ENCODE measurements around the gene DGKH. TPM values are rescaled to one million over a fixed set of nuclear protein-coding genes. Genes with fewer than 3 reads are reported as not detected.

DGKH gene
- total RNA-seq, 1 experiment from 2014 or later, result 9.3 TPM

- Histone ChIP-seq H2AFZ (no peak overlapping the region), H3K27me3 (ENCODE audit: insufficient read depth, low read depth) (no peaks in the 10 kb centered on the region), H4K20me1 (ENCODE audit: insufficient read depth) (no peaks in the 10 kb centered on the region), H3K4me2 (no peak overlapping the region), H3K9me3 (ENCODE audit: insufficient read depth, low read depth) (no peaks in the 10 kb centered on the region), H3K79me2 (ENCODE audit: low read depth) (no peaks in the 10 kb centered on the region), H3K9me2 (ENCODE audit: insufficient read depth) (no peaks in the 10 kb centered on the region), H3K27ac (no peak overlapping the region), H3K4me1 (replicated peaks; ENCODE audit: insufficient read depth) (no peaks in the 10 kb centered on the region), H3F3A (ENCODE audit: insufficient read depth, low read depth) (no peaks in the 10 kb centered on the region), H3K4me3 (no peak overlapping the region), H3K36me3 (ENCODE audit: low read depth) (no peaks in the 10 kb centered on the region)
- no peak for DNase-seq
- POLR2A ChIA-PET (ENCODE audit: unreplicated experiment), result no interaction called here
- no TSS peak for BruUV-seq (replicated peaks)
- intact Hi-C loops (cut with micrococcal nuclease; ENCODE audit: unreplicated experiment), result no loop called here
- CTCF ChIA-PET, result no interaction called here
- no peak for TF ChIP-seq CTCF (conservative IDR thresholded peaks at IDR 0.05)
- TF ChIP-seq EZH2 (IDR thresholded peaks at IDR 0.05; ENCODE audit: low read depth), result no peak
These were observed 190.7 kb downstream of the DGKH start for GRCh38 chr13:42239161-42239560.

GRCh38 chr13:42239644-42240043, 191.2 kb downstream of the DGKH start:
- no peak overlapping the region for H3K4me2 ChIP-seq
- CTCF ChIA-PET, result no interaction called here
- BruUV-seq (replicated peaks), result no TSS peak
- no peaks in the 10 kb centered on the region for H3K79me2 ChIP-seq (ENCODE audit: low read depth)
- no peaks in the 10 kb centered on the region for H4K20me1 ChIP-seq (ENCODE audit: insufficient read depth)
- H3K27ac ChIP-seq, result no peak overlapping the region
- TF ChIP-seq EZH2 (IDR thresholded peaks at IDR 0.05; ENCODE audit: low read depth) (no peak), CTCF (conservative IDR thresholded peaks at IDR 0.05) (no peak)
- no peak overlapping the region for H2AFZ ChIP-seq
- H3K36me3 ChIP-seq (ENCODE audit: low read depth), result no peaks in the 10 kb centered on the region
- no peak overlapping the region for H3K4me3 ChIP-seq
- no peak for DNase-seq
- no peaks in the 10 kb centered on the region for H3K27me3 ChIP-seq (ENCODE audit: insufficient read depth, low read depth)
- no peaks in the 10 kb centered on the region for H3F3A ChIP-seq (ENCODE audit: insufficient read depth, low read depth)
- no peaks in the 10 kb centered on the region for H3K9me3 ChIP-seq (ENCODE audit: insufficient read depth, low read depth)
- no peaks in the 10 kb centered on the region for H3K4me1 ChIP-seq (replicated peaks; ENCODE audit: insufficient read depth)
- no peaks in the 10 kb centered on the region for H3K9me2 ChIP-seq (ENCODE audit: insufficient read depth)
- intact Hi-C loops (cut with micrococcal nuclease; ENCODE audit: unreplicated experiment), result no loop called here
- POLR2A ChIA-PET (ENCODE audit: unreplicated experiment), result no interaction called here

DNA sequence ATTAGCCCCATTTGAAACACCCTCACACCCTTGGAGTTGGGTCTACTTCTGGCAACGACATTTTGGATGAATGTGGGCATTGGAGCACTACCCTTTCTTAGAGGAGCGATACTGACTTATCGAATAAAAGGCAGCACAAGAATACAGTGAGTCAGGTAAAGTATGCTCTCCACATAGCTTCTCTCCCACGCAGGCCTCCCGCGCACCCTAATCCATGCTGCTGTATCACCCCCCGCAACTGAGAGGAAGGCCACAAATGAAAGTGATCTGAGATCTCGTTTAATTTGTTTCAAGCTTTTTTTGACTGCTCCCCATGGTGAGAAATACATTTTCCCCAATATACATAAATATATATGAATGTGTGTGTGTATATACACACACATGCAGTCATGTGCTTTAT, 198.1 kb downstream of the DGKH start:
- H3K27ac ChIP-seq, result no peak overlapping the region
- no peaks in the 10 kb centered on the region for H3K27me3 ChIP-seq (ENCODE audit: insufficient read depth, low read depth)
- no peak for DNase-seq
- BruUV-seq (replicated peaks), result no TSS peak
- H3K9me2 ChIP-seq (ENCODE audit: insufficient read depth), result no peaks in the 10 kb centered on the region
- H3F3A ChIP-seq (ENCODE audit: insufficient read depth, low read depth), result no peaks in the 10 kb centered on the region
- no peaks in the 10 kb centered on the region for H4K20me1 ChIP-seq (ENCODE audit: insufficient read depth)
- ChIA-PET POLR2A (ENCODE audit: unreplicated experiment) (no interaction called here), CTCF (no interaction called here)
- H3K79me2 ChIP-seq (ENCODE audit: low read depth), result no peaks in the 10 kb centered on the region
- no peaks in the 10 kb centered on the region for H3K36me3 ChIP-seq (ENCODE audit: low read depth)
- no peaks in the 10 kb centered on the region for H3K4me1 ChIP-seq (replicated peaks; ENCODE audit: insufficient read depth)
- no peak overlapping the region for H3K4me3 ChIP-seq
- intact Hi-C loops (cut with micrococcal nuclease; ENCODE audit: unreplicated experiment), result no loop called here
- no peaks in the 10 kb centered on the region for H3K9me3 ChIP-seq (ENCODE audit: insufficient read depth, low read depth)
- no peak overlapping the region for H3K4me2 ChIP-seq
- TF ChIP-seq CTCF (conservative IDR thresholded peaks at IDR 0.05) (no peak), EZH2 (IDR thresholded peaks at IDR 0.05; ENCODE audit: low read depth) (no peak)
- no peak overlapping the region for H2AFZ ChIP-seq

Data from PC-9 (cell line).